Activated CD8-positive, alpha-beta memory T cell treated with anti-CD3 and anti-CD28 coated beads for 4 hours (primary cell): Measurements from ENCODE around the gene FAM181A.

Experiments used
- DNase-seq, 2 donors: peaks; one replicate each; pipeline ENCODE4 v3.0.0-alpha.2; 2020; ENCODE audit warnings: low read depth in 2 of 2

FAM181A gene

DNA sequence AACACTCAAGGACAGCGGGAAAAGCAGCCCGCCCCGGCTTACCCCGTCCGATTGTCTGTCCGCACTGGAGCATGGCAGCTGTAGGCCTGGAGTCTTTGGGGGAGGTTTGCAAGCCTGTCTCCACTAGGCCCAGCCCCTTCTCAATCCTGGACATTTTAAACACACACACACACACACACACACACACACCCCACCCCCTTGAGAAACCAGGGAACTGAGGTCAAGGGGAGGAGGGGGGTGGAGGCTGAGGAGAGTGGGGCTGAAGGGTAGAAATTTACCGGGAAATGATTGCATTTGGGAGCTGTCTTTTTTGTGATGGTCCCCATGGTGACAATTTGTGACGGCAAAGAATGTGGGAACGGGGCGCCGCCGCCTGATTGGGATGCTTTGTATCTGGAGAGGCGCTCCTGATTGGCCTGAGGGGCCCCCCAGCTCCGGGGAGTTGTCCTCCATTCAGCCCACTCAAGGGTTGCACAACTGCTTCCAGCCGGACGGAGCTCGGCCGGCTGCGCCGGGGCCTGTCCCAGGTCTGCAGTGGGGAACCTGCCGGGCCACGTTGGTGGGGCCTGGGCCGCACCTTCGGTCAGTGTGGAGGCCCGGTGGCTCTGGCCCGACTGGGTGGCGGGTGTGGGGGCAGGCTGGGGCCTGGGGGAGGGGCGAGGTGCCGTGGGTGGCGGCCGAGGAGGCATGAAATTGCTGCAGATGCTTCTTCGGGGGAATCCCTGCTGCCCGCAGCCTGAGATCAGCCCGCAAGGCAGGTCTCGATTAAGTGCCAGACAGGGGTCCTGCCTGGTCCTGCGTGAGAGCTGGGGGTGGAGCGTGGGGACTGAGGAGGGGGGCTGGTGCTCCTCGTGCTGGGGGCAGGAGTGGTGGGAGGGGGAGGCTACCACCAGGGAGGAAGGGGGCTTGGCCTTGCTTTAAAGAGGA, at the start of gene FAM181A:
Gene FAM181A, plus strand, starts transcription at position 472 of the 927 bp plus-strand sequence. CDS start 942 bp downstream, outside the sequence.
- no peak for DNase-seq

DNA sequence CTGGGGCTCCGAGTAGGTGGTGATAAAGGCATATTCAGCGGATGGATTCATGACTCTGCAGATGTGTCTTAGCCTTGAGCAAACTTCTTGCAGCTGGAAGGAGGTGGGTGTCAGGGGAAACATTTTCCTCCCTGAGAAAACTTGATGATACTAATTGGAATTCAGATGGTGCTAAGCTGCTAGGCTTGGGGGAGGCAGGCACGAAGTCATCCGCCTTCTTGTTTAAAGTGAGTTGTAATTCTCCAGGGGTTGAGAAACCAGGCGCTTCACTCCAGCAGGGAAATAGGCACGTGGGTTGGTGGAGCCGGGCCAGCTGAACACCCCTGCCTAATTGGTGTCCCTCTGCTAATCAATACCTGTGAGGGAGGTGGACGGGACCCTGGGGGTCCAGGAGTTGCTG, 48.9 kb upstream of the FAM181A start:
- DNase-seq: no peak

DNA sequence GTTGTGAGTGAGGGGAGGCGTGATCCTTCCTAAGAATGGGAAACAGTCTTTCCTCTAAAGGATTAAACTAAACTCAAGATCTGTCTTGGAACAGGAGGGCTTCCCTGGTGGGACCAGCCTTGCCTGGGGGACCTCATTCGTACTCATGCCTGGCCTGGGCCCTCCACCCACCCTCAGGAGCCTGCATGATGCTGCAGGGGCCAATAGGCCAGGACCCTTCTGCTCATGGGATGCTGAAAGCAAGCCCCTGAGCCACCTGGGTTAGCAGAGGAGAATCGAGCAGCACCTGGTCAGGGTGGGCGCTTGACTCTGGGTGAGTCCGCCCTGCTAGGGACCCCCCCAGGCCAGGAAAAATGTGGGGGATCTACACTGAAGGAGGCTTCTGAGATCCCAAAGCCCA, 48.3 kb upstream of the FAM181A start:
- DNase-seq: no peak

DNA sequence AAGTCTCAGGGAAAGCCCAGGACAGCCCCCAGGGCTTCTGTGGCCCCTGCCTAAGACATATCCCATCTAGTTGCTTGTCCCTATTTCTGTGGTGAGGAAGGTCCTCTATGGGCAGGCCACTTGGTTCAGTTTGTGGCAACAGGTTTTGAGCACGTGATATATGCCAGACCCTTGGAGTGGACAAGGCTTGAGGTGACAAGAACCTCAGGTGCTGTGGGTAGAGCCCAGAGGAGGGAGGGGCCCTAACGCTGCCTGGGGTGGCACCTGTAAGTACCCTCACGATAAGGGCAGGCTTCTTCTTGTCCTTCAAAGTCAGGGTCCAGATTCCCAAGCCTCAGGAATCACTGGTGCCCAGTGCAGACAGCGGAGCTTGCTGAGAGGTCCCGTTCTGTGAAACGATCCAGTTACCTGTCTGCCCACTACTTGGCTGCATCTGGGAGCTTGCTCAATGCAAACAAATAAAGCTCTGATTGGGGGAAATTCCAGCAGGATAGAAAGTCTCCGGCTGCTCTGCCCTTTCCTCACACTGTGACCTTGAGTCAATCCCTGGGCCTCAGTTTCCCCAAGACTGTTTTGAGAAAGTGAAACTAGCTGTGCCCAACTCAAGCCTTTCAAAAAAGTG, 47.7 kb upstream of the FAM181A start:
- DNase-seq: no peak

GRCh38 chr14:93880021-93880820, 46.9 kb upstream of the FAM181A start:
- DNase-seq: no peak

DNA sequence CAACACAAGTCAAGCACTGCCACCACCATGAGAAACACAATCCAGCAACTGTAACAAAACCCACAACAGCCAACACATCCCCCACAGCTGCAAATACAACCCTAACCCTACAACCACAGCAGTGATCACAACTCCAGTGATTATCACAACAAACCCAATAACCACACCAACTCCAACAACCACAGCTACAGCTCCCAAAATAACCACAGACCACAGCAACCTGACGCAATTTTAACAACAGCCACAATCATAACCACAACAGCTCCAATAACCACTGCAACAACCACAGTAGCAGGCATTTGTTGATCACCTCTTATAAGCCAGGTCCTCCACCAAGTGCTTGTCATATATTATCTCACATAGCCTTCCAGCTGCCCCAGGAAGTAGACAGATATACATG, 42.2 kb upstream of the FAM181A start:
- no peak for DNase-seq

DNA sequence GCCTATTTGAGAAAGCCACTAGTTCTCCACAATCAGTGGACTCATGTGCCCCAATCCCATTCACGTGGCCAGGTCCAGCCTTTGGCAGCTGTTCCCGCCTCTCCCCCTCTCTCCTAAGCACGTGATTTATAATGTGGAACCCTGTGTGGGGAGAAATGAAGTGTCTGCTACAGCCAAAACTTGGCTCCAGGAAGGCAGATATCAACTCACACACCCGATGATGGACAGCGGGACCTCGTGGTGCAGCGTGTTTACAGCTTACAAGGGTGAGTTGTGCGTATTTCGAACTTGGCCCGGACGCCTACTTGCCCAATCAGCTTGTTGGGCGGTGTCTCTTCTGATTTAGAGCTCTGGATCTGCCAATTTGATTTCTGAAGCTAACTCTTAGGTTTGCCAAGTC, 38.1 kb upstream of the FAM181A start:
- no peak for DNase-seq

DNA sequence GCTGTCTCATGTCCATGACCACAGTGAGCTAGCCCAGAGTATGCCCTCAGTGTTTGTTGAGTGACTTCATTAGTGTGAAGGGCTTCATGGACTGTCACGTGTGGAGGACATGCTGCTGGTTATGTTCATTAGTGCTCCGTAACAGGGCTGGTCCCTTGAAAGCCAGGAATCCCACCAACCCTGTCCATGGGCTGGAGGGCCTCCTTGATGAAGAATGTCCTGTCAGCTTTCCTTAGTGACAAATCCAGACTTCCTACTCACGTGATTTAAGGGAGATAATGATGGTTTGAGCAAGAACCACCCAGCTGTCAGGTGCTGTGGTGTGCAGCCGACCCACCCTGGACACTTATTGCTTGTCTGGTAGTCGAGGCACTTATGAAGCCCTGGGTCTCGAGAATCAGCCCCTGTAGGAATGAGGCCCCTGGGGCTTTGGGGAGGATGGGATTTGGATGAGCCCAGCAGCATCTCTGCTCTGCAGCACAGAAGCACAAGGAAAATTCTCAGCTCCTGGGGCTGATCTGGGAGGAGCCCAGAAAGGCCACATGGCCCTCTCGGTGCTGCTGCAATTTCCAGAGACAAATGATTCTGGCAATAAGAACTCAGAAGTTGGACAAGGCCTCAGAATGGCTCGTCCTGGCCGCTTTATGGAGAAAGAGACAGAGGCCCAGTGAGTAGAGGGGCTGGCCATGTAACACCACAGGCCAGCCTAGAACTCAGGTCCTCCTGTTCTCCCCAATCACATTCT, 37.2 kb upstream of the FAM181A start:
- DNase-seq: no peak

DNA sequence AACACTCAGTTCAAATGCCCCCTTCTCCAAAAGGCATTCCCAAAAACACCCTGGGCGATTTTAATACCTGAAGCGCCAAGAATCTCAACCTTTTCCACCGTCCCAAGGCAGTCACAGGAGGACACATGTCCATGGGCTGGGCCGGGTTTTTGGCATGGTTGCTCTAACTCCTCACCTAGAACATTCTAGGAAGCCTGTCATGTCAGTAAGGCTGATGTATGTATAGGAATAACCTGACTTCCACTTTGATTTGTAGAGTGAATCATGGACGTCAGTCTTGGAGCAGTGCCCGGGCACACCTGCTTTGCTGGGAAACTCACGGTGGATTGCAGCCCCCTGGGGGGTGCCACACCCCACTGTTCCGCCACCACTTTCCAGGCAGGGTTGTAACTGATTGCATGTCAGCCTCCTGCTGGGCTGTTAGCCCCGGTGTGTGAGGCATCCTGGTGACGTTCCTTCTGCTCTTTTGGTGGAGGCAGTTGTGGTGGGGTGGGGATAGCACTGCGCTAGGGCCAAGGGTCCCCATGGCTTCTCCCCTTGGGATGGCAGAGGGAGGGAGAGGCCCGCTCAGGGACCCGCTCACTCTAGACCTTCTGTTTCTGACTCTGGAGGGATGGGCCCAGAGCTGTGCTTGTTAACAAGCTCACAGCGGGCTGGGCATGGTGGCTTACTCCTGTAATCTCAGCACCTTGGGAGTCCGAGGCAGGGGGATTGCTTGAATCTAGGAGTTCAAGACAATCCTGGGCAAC, 35.2 kb upstream of the FAM181A start:
- DNase-seq: no peak

- no peak for DNase-seq
Measured at GRCh38 chr14:93892505-93892839, 34.7 kb upstream of the FAM181A start.

DNA sequence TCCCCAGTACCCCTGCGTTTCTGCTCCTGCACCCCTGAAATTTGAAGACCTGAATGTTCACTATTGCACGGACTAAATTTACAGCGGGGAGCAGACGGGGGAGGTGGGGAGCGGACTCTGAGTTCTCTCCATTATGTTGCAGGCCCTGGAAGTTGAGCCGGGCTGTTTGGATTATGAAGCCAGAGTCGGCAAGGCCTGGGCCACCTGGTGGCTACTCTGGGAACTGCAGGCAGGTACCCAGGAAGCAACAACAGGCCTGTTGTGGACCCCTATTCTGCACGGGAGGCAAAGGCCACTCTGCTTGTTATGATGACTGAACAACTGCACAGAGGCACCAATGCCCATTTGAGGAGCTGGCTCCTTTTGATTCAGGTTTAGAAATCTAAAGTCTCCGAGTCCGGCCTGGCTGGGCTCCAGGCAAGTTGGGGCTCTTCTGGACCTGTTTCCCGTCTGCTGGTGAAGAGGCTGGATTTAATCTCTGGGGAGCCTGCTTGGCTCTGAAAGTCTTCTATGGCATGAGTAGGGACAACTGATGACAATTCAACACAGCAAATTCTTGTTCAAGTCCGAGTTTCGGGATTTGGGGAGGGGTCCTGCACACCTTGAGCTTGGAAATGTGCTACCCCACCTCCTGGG, 34.1 kb upstream of the FAM181A start:
- peak; percentile 25 to 46 for DNase-seq

- DNase-seq: no peak
Measured at GRCh38 chr14:93893661-93894261, 33.4 kb upstream of the FAM181A start.

GRCh38 chr14:93895023-93895604, 32.0 kb upstream of the FAM181A start:
- DNase-seq: no peak

- DNase-seq: no peak
Measured at GRCh38 chr14:93897476-93897845, 29.7 kb upstream of the FAM181A start.

GRCh38 chr14:93898081-93898611, 29.0 kb upstream of the FAM181A start:
- no peak for DNase-seq

DNA sequence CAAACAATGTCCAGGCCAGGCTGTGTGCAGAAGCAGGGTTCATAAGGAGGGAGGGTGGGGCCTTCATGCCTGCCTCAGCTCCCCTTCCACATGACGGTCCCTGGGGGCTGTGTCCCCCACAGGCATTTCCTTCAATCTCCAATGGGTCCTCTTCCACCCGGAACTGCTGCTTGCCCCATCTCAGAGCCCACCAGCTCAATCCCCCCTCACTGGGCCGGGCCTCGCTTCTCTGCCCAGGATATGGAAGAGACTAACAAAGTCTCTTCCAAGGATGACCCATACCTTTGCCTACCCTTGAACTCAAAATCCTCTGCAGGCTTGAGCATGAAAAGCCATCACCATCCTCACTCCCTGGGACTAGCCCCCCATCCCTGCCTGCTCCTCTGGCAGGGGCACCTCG, 28.4 kb upstream of the FAM181A start:
- DNase-seq: no peak

DNA sequence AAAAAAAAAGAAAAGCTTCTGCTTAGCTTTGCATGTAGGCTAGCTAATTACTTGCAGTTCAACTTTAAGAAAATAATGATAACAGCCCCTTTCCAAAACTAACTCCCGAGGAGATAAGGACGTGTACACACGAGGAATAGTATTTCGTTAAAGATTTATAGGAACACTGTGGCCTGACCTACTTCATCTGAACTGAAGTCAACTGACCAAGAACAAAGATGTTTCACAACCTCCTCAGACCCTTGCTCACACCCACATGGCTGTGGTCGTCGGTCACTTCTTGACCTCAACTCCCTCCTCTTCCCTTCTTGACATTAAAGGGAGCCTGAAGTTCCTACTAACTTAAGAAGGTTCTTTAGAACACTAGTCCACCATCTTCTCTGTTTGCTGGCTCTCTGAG, 25.3 kb upstream of the FAM181A start:
- no peak for DNase-seq

- no peak for DNase-seq
Measured at GRCh38 chr14:93902619-93903307, 24.4 kb upstream of the FAM181A start.
